Prostate gland (tissue), 2 donors: ENCODE data around the gene FILIP1.

Experiments
- POLR2A ChIP-seq: fragments of 450-650 bp; IDR thresholded peaks from one replicate; pipeline ENCODE4 v1.6.1; 2016; ENCODE audit warnings: antibody characterized with exemption, mild to moderate bottlenecking
- POLR2AphosphoS5 ChIP-seq: sonication (generic); formaldehyde crosslinking; IDR thresholded peaks from one replicate; pipeline ENCODE4 v1.6.1; 2017; ENCODE audit warnings: antibody characterized with exemption
- TF ChIP-seq, protein P1 (sequence below), 4 experiments: fragments of 200-600 bp in 2 of 4; fragments of 450-650 bp in 2 of 4; sonication (generic) in 2 of 4; IDR thresholded peaks; 1 replicate in 3 of 4; 2 replicates in 1 of 4; pipeline ENCODE4 v1.5.1; 2016 to 2019; ENCODE audit warnings: antibody characterized with exemption in 4 of 4, mild to moderate bottlenecking in 2 of 4, moderate library complexity in 2 of 4

DNA sequence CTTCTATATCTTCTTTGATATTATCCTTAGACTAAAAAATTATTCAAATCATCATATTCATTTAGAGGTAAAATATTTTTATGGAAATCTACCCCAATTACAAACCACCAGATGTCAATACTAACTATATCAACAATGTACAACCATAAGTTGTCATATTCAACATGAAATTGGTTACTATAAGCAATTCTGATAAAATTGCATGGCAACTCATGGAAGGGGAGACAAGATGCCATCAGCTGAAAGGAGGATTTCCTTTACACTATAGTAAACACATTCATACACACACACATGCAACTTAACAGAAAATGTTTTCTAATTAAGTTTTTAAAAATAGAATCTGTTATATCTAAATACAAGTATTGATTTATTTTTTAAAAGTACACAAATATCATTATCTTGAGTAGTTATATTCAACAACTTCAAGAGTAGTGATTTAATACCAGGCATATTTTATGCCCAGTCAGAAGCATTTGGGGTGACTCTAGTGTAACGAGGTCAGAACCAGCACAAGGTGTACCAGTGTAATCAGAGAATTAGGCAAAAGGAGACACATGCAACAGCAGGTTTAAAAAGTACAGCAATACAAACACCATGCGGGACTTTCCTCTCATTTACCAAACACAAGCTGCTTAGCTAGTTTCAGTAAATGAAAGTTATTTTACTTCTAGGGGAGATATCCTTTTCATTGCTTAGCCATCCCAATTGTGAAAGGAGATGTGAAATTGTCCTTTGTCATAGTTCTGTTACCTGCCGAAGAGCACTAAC lies 1.0 kb downstream of the FILIP1 start:
- TF ChIP-seq, protein P1, sequence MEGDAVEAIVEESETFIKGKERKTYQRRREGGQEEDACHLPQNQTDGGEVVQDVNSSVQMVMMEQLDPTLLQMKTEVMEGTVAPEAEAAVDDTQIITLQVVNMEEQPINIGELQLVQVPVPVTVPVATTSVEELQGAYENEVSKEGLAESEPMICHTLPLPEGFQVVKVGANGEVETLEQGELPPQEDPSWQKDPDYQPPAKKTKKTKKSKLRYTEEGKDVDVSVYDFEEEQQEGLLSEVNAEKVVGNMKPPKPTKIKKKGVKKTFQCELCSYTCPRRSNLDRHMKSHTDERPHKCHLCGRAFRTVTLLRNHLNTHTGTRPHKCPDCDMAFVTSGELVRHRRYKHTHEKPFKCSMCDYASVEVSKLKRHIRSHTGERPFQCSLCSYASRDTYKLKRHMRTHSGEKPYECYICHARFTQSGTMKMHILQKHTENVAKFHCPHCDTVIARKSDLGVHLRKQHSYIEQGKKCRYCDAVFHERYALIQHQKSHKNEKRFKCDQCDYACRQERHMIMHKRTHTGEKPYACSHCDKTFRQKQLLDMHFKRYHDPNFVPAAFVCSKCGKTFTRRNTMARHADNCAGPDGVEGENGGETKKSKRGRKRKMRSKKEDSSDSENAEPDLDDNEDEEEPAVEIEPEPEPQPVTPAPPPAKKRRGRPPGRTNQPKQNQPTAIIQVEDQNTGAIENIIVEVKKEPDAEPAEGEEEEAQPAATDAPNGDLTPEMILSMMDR (IDR thresholded peaks at IDR 0.05), result no peak
- TF ChIP-seq POLR2A (no peak), POLR2AphosphoS5 (no peak)
